NK-92 (cell line): ENCODE results near the gene FSD1.
"Not testable (repeated sequence)": the region's sequence is repeated elsewhere in the genome, so short reads cannot be mapped to it uniquely, and the experiment has no call there.

Source experiments
- DNase-seq: peaks from one replicate; lab custom pipeline; 2025; ENCODE audit not compliant: unreplicated experiment; lab: John Stamatoyannopoulos, UW

The FSD1 gene

GRCh38 chr19:4313847-4314490 is 9.6 kb downstream of the FSD1 start:
- no peak for DNase-seq

DNA sequence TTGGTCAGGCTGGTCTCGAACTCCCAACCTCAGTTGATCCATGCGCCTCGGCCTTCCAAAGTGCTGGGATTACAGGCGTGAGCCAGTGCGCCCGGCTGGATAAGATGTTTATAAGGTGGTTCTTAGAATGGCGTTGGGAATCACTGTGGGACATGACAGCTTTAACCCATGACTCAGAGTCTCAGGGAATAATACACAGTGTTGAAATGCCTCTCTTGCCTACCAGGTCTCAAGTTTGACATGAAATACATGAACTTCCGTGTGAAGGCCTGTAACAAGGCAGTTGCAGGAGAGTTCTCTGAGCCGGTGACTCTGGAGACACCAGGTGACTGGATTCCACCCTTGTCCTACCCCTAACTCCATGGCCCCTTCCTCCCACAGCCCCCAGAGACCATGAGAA is 12.6 kb downstream of the FSD1 start:
- DNase-seq, result no peak

DNA sequence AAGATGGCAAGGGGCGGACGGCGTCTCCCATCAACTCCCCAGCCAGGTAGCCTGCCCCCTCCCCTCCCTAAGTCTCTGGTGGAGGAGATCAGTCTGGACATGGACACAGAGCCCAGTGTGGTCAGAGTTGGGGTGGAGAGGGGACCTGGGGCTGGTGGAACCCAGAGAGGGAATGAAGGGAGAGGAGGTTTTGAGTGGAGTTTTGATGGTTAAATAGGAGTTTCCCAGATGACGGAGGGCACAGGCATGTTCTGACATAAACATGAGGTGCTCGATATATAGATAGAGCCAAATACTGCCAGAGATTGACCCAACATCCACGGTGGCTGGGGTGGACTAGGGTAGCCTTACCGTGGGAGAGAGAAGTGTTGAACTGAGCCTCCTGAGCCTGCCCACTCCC is 14.1 kb downstream of the FSD1 start:
- no peak for DNase-seq

DNA sequence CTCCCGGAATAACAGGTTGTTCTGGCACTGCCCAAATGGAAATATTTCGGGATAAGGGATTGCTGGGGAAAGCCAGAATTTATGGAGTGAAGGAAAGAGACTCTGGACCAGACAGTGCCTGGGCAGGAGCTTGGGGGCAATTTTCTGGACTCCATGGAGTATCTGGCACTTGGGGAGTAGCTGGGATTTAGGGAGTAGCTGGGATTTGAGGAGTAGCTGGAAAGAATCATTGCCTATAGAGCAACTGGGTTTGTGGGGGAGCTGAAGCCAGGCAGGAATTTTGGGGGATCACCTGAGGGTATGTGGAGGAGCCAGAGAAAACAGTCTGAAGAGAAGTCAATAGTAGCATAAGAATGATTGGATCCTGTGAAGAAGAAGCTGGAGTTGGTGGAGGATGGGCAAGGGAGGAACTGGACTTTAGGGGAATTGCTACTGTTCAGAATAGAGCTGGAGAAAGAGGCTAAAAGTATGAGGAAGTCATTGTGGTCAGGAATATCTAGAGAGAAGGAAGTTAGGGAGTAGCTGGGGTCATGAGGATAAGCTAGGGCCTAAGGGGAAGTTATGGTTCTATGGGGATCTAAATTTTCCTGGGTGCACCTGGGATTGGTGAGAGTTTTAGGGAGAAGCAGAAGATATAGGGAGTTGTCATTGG is 14.8 kb downstream of the FSD1 start:
- no peak for DNase-seq

DNA sequence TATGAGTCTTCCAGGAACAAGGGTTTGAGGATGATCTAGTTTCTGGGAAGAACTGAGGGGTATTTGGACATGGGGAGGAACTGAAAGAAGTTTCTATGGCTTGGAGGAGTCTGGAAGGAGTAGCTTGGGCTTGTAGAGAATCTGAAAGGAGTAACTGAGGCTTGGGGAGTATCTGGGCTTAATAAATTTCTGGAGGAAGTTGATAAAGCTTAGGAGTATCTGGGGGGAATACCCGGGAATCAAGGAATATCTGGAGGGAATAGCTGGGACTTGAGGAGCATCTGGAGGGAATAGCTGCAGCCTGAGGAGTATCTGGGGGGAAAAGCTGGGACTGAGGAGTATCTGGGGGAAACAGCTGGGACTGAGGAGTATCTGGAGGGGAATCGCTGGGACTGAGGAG is 16.0 kb downstream of the FSD1 start:
- DNase-seq, result no peak

DNA sequence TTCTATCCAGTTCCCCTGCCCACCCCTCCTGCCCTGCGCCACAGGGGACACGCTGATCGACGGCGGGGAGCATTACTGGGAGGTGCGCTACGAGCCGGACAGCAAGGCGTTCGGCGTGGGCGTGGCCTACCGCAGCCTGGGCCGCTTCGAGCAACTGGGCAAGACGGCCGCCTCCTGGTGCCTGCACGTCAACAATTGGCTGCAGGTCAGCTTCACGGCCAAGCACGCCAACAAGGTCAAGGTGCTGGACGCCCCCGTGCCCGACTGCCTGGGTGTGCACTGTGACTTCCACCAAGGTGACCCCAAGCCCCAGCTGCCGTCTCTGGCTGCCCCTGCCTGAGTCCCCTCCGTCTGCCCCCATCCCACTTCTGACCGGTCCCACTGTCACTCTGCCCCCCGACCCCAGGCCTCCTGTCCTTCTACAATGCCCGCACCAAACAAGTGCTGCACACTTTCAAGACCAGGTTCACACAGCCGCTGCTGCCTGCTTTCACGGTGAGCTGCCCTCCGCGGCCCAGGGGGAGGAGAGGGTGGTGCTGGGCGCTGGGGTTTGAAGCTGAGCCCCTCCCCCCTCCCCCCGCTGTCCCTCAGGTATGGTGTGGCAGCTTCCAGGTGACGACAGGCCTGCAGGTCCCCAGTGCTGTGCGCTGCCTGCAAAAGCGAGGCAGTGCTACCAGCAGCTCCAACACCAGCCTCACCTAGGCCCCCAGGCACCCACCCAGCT is 18.7 kb downstream of the FSD1 start:
- DNase-seq, result no peak

DNA sequence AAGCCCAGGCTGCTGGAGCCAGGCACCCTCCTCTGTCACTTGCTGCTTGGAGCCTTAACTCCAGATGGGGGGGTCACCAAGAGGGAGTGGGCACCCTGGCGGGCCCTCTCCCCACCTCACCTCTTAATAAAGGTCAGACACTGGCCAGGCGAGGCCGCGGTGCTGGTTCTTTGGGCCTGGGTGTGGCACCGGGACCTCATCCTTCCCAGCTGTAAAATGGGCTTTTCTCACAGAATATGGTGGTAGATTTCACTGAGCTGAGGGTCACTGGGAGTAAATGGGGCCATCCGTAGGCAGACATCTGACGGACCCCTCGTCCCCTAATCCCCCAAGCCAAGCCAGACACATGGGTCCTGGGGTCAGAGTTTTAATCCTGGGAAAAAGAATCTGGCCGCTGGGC is 19.3 kb downstream of the FSD1 start:
- DNase-seq, result no peak

GRCh38 chr19:4324228-4324627 is 19.8 kb downstream of the FSD1 start:
- DNase-seq, result no peak

GRCh38 chr19:4326215-4326836 is 21.9 kb downstream of the FSD1 start:
- no peak for DNase-seq

DNA sequence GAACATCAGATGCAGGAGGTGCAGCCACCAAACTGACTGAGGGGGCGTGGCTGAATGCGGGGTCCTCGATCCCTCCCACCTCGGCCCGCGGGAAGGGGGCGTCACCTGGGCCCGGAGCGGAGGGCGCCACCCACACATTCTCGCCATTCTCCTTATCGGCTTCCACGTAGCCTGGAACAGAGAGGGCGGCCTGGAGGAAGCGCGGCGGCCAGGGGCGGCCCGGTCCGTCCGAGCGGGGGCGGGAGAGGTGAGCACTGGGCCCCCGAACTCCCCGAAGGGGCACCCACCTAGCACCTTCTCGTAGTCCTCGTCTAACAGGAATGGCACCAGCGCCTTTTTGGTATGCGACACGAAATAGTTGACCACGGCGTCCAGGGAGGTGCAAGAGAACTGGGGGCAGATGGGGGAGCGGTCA is 22.4 kb downstream of the FSD1 start:
- DNase-seq, result no peak

- no peak for DNase-seq
Observed at GRCh38 chr19:4327252-4327876, 23.0 kb downstream of the FSD1 start.

- DNase-seq, result no peak
Observed at GRCh38 chr19:4327877-4328242, 23.5 kb downstream of the FSD1 start.

DNA sequence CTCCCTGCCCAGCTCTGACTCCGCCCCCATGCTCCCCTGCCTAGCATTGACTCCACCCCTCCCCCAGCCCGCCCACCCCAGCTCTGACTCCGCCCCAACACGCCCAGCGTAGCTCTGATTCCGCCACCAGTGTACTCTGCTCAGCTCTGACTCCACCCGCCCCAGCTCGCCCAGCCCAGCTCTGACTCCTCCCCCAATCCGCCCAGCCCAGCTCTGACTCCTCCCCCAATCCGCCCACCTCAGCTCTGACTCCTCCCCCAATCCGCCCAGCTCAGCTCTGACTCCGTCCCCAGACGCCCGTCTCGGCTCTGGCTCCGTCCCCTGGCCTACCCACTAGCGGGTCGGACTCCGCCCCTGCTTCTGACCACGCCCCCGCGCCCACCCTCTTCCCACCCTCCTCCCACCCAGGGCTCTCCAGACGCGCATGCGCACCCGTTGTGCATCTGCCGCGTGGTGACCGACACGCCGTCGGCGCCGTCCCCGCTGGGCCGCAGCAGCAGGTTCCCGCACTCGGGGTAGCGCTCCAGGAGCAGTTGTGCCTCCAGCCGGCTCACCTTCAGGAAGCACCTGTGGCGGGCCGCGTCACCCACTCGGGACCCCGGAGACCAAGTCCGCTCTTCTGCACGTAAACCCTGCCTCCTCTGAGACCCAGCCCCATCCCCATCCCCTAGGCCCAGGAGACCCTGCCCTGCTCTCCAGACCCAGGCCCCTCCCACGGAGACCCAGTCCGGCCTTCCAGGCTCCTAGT is 24.0 kb downstream of the FSD1 start:
- peak; percentile 65 for DNase-seq

DNA sequence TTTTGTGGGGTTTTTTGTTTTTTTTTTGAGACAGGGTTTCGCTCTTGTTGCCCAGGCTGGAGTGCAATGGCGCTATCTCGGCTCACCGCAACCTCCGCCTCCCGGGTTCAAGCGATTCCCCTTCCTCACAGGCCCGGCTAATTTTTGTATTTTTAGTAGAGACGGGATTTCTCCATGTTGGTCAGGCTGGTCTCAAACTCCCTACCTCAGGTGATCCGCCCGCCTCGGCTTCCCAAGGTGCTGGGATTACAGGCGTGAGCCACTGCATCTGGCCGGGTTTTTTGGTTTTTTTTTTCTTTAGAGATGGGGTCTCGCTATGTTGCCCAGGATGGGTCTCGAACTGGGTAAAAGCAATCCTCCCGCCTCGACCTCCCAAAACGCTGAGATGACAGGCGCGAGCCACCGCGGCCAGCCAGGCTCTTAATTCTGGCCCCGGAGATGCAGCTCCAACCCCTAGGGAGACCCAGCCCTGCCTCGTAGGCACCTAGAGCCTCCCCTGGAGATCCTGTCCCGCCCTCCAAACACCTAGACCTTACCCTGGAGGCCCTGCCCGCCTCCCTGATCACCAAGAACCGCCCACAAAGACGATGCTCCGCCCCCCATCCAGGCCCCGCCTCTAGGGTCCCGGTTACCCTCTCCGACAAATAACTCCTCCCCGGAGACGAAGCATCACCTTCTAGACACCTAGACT is 24.7 kb downstream of the FSD1 start:
- DNase-seq, result not testable (repeated sequence)

- DNase-seq, result no peak
Observed at GRCh38 chr19:4329858-4330257, 25.5 kb downstream of the FSD1 start.

- no peak for DNase-seq
Observed at GRCh38 chr19:4334929-4335570, 30.7 kb downstream of the FSD1 start.

- no peak for DNase-seq
Observed at GRCh38 chr19:4337906-4338440, 33.6 kb downstream of the FSD1 start.

- no peak for DNase-seq
Observed at GRCh38 chr19:4338441-4339355, 34.3 kb downstream of the FSD1 start, which contains the start of gene STAP2. Gene STAP2, minus strand, starts transcription at chr19:4338827. Its CDS starts 74 bp downstream, at chr19:4338753.
